ENCODE data around the gene SS18L1.
A peak's percentile ranks its signal among the peaks of the same experiment; 100 is the strongest.
"Not testable (repeated sequence)": the region's sequence is repeated elsewhere in the genome, so short reads cannot be mapped to it uniquely, and the experiment has no call there.

SS18L1 gene

GRCh38 chr20:62143081-62143956 lies at the start of gene SS18L1, which contains the start of gene PSMA7:
TSS of gene SS18L1 (plus strand) at chr20:62143769. CDS start at chr20:62143821, 52 bp downstream.
TSS of gene PSMA7 (minus strand) at chr20:62143394. CDS start at chr20:62143303, 91 bp downstream.
- peak; percentile 91 for DNase-seq (ENCODE audit: low spot score)

- DNase-seq (ENCODE audit: low spot score): no peak
Measured at GRCh38 chr20:62096421-62097380, 46.9 kb upstream of the SS18L1 start.

GRCh38 chr20:62097881-62098407 lies 45.6 kb upstream of the SS18L1 start:
- DNase-seq (ENCODE audit: low spot score): no peak

- DNase-seq (ENCODE audit: low spot score): no peak
Measured at GRCh38 chr20:62101078-62101477, 42.5 kb upstream of the SS18L1 start.

GRCh38 chr20:62103508-62104233 lies 39.9 kb upstream of the SS18L1 start:
- DNase-seq (ENCODE audit: low spot score): no peak

GRCh38 chr20:62104234-62104789 lies 39.3 kb upstream of the SS18L1 start:
- no peak for DNase-seq (ENCODE audit: low spot score)

- DNase-seq (ENCODE audit: low spot score): no peak
Measured at GRCh38 chr20:62104791-62105345, 38.7 kb upstream of the SS18L1 start.

- no peak for DNase-seq (ENCODE audit: low spot score)
Measured at GRCh38 chr20:62105592-62105991, 38.0 kb upstream of the SS18L1 start.

- DNase-seq (ENCODE audit: low spot score): no peak
Measured at GRCh38 chr20:62111148-62111547, 32.4 kb upstream of the SS18L1 start.

GRCh38 chr20:62112368-62112767 lies 31.2 kb upstream of the SS18L1 start:
- no peak for DNase-seq (ENCODE audit: low spot score)

- DNase-seq (ENCODE audit: low spot score): no peak
Measured at GRCh38 chr20:62114894-62115293, 28.7 kb upstream of the SS18L1 start.

- not testable (repeated sequence) for DNase-seq (ENCODE audit: low spot score)
Measured at GRCh38 chr20:62115800-62116407, 27.7 kb upstream of the SS18L1 start.

- DNase-seq (ENCODE audit: low spot score): no peak
Measured at GRCh38 chr20:62116558-62117361, 26.8 kb upstream of the SS18L1 start.

- no peak for DNase-seq (ENCODE audit: low spot score)
Measured at GRCh38 chr20:62117362-62117646, 26.3 kb upstream of the SS18L1 start.

- DNase-seq (ENCODE audit: low spot score): no peak
Measured at GRCh38 chr20:62117658-62118057, 25.9 kb upstream of the SS18L1 start.

GRCh38 chr20:62118113-62119043 lies 25.2 kb upstream of the SS18L1 start:
- DNase-seq (ENCODE audit: low spot score): no peak

GRCh38 chr20:62119115-62119514 lies 24.5 kb upstream of the SS18L1 start:
- no peak for DNase-seq (ENCODE audit: low spot score)

GRCh38 chr20:62119591-62120364 lies 23.8 kb upstream of the SS18L1 start:
- DNase-seq (ENCODE audit: low spot score): no peak

Data from hepatic stellate cell (primary cell).